ENCODE measurements around the gene RNGTT. TPM values are rescaled to one million over a fixed set of nuclear protein-coding genes. Genes with fewer than 3 reads are reported as not detected.

RNGTT gene
- total and polyA plus RNA-seq, 2 experiments from 2014 or later: 9.2 to 21.5 TPM

GRCh38 chr6:88562353-88563276, 400.8 kb downstream of the RNGTT start:
- H4K20me1 ChIP-seq (ENCODE audit: insufficient read depth): no peaks in the 10 kb centered on the region
- H3K27ac ChIP-seq: no peak overlapping the region
- no peak overlapping the region for H3K9ac ChIP-seq
- 64% methylated on average over 18 of the region's 18 CpGs for WGBS, 2 experiments (ENCODE audit: low coverage in 1 of 2, low lambda C conversion rate in 2 of 2, missing lambda C conversion rate in 2 of 2)
- H3K27me3 ChIP-seq (replicated peaks; ENCODE audit: insufficient read depth): no peaks in the 10 kb centered on the region; the same call in 1 of the 2 replicates
- no peak overlapping the region for H2AFZ ChIP-seq
- no peak for DNase-seq
- H3F3A ChIP-seq (ENCODE audit: insufficient read depth): no peaks in the 10 kb centered on the region
- in situ Hi-C loops (cut with MboI): no loop called here
- no peak overlapping the region for H3K4me2 ChIP-seq (ENCODE audit: unreplicated experiment)
- H3K79me2 ChIP-seq (ENCODE audit: insufficient read depth): no peaks in the 10 kb centered on the region
- no peaks in the 10 kb centered on the region for H3K4me1 ChIP-seq (ENCODE audit: insufficient read depth)
- no peak overlapping the region for H3K4me3 ChIP-seq
- no peaks in the 10 kb centered on the region for H3K9me2 ChIP-seq (ENCODE audit: insufficient read depth)
- no peak for TF ChIP-seq EZH2 (IDR thresholded peaks at IDR 0.05; ENCODE audit: insufficient read depth, poor library complexity, severe bottlenecking)
- H3K9me3 ChIP-seq (ENCODE audit: low read depth): no peaks in the 10 kb centered on the region
- H3K36me3 ChIP-seq (ENCODE audit: low read depth): no peaks in the 10 kb centered on the region

GRCh38 chr6:88561954-88562315, 401.5 kb downstream of the RNGTT start:
- Histone ChIP-seq H3K27ac (no peak overlapping the region), H3K9me3 (ENCODE audit: low read depth) (no peaks in the 10 kb centered on the region), H3K9ac (no peak overlapping the region), H3K79me2 (ENCODE audit: insufficient read depth) (no peaks in the 10 kb centered on the region), H3F3A (ENCODE audit: insufficient read depth) (no peaks in the 10 kb centered on the region), H2AFZ (no peak overlapping the region), H4K20me1 (ENCODE audit: insufficient read depth) (no peaks in the 10 kb centered on the region), H3K4me1 (ENCODE audit: insufficient read depth) (no peaks in the 10 kb centered on the region), H3K4me2 (ENCODE audit: unreplicated experiment) (no peak overlapping the region), H3K4me3 (no peak overlapping the region), H3K9me2 (ENCODE audit: insufficient read depth) (no peaks in the 10 kb centered on the region), H3K27me3 (replicated peaks; ENCODE audit: insufficient read depth) (no peaks in the 10 kb centered on the region), H3K36me3 (ENCODE audit: low read depth) (no peaks in the 10 kb centered on the region)
- in situ Hi-C loops (cut with MboI): no loop called here
- TF ChIP-seq EZH2 (IDR thresholded peaks at IDR 0.05; ENCODE audit: insufficient read depth, poor library complexity, severe bottlenecking) (no peak), EZH2phosphoT487 (IDR thresholded peaks at IDR 0.05; ENCODE audit: insufficient read depth, low read depth) (no peak)
- 0 to 6% methylated on average over 1 of the region's 1 CpG for WGBS, 2 experiments (ENCODE audit: low coverage in 1 of 2, low lambda C conversion rate in 2 of 2, missing lambda C conversion rate in 2 of 2)
- DNase-seq: no peak

GRCh38 chr6:88561034-88561953, 402.1 kb downstream of the RNGTT start:
- DNase-seq: no peak
- Histone ChIP-seq H3K9ac (no peak overlapping the region), H3K9me2 (ENCODE audit: insufficient read depth) (no peaks in the 10 kb centered on the region), H2AFZ (no peak overlapping the region), H3K79me2 (ENCODE audit: insufficient read depth) (no peaks in the 10 kb centered on the region), H4K20me1 (ENCODE audit: insufficient read depth) (no peaks in the 10 kb centered on the region), H3F3A (ENCODE audit: insufficient read depth) (no peaks in the 10 kb centered on the region), H3K4me1 (ENCODE audit: insufficient read depth) (no peaks in the 10 kb centered on the region), H3K36me3 (ENCODE audit: low read depth) (no peaks in the 10 kb centered on the region), H3K4me2 (ENCODE audit: unreplicated experiment) (no peak overlapping the region), H3K27me3 (replicated peaks; ENCODE audit: insufficient read depth) (no peaks in the 10 kb centered on the region), H3K27ac (no peak overlapping the region), H3K9me3 (ENCODE audit: low read depth) (no peaks in the 10 kb centered on the region), H3K4me3 (no peak overlapping the region)
- TF ChIP-seq EZH2phosphoT487 (IDR thresholded peaks at IDR 0.05; ENCODE audit: insufficient read depth, low read depth) (no peak), EZH2 (IDR thresholded peaks at IDR 0.05; ENCODE audit: insufficient read depth, poor library complexity, severe bottlenecking) (no peak)
- in situ Hi-C loops (cut with MboI): no loop called here
- WGBS, 2 experiments (ENCODE audit: low coverage in 1 of 2, low lambda C conversion rate in 2 of 2, missing lambda C conversion rate in 2 of 2): 23 to 26% methylated on average over 10 of the region's 10 CpGs

Small RNAs within 50 kb of the gene (small RNA-seq; reads per million reads assigned to genes)
- gene AL079342.1 (ENCODE audit: low read depth, low replicate concordance) (not detected), gene RF00045 (ENCODE audit: low read depth, low replicate concordance) (not detected)

Other genes starting within 250 kb of the RNGTT start
- 51.3 and 57.9 TPM in 2 replicates for gene PNRC1, start 117.1 kb upstream of the RNGTT start, total RNA-seq (2014; rRNA removed; shearing (Covaris generic))
- gene PNRC1, start 117.1 kb upstream of the RNGTT start, polyA plus RNA-seq (2016; fragmentation: Nextera tagmentation; extraction: Ambion mirVana): 102 and 103 TPM in 2 replicates
- gene SRSF12, start 154.5 kb upstream of the RNGTT start, total RNA-seq (2014; rRNA removed; shearing (Covaris generic)): under 0.01 and 0.65 TPM in 2 replicates
- 0.59 and 0.60 TPM in 2 replicates for gene SRSF12, start 154.5 kb upstream of the RNGTT start, polyA plus RNA-seq (2016; fragmentation: Nextera tagmentation; extraction: Ambion mirVana)
- 3.0 and 6.8 TPM in 2 replicates for gene PM20D2, start 182.4 kb upstream of the RNGTT start, total RNA-seq (2014; rRNA removed; shearing (Covaris generic))
- 2.0 and 2.1 TPM in 2 replicates for gene PM20D2, start 182.4 kb upstream of the RNGTT start, polyA plus RNA-seq (2016; fragmentation: Nextera tagmentation; extraction: Ambion mirVana)